IMR-90 (cell line): Measurements from ENCODE around the gene FN1. TPM values are rescaled to one million over a fixed set of nuclear protein-coding genes. Genes with fewer than 3 reads are reported as not detected.

ENCODE experiments used
- ATAC-seq: fragments of 200-7000 bp; cut with Tn5 transposase; 2 replicates; pipeline ENCODE4 v1.9.1; 2020; ENCODE audit warnings: low read depth, mild to moderate bottlenecking, moderate library complexity
- BruUV-seq: library from RNA; stranded (reverse); fragments of 400-500 nt; replicated peaks from 2 replicates; lab custom pipeline; 2021; lab: Mats Ljungman, UMichigan
- CTCF ChIA-PET: fragments of 300-600 bp; formaldehyde crosslinking; extraction: SDS; loops from one replicate; lab custom pipeline; 2021; ENCODE audit warnings: antibody characterized with exemption; lab: Yijun Ruan, JAX
- POLR2A ChIA-PET: fragments of 300-600 bp; sonication (Branson Sonifier 250); formaldehyde crosslinking; loops from one replicate; lab custom pipeline; 2022; ENCODE audit warnings: antibody characterized with exemption; ENCODE audit not compliant: unreplicated experiment; lab: Charles Lee
- DNase-seq: peaks from one replicate; pipeline ENCODE4 v3.0.0; 2013
- H2AFZ ChIP-seq: replicated peaks from 2 replicates; pipeline ENCODE3; 2013; ENCODE audit warnings: low read length, mild to moderate bottlenecking; ENCODE audit not compliant: poor library complexity
- H2AK5ac ChIP-seq: 2 replicates; pipeline ENCODE4 v1.6.1; 2013; ENCODE audit warnings: low read depth, low read length, inconsistent platforms
- H2AK9ac ChIP-seq: replicated peaks from 2 replicates; pipeline ENCODE3; 2013; ENCODE audit warnings: mild to moderate bottlenecking, low read depth, low read length, moderate library complexity; ENCODE audit not compliant: poor library complexity
- H2BK120ac ChIP-seq: 2 replicates; pipeline ENCODE4 v1.6.1; 2013; ENCODE audit warnings: low read depth, low read length, inconsistent platforms
- H2BK15ac ChIP-seq: 3 replicates; pipeline ENCODE4 v1.6.1; 2013; ENCODE audit warnings: low read depth, low read length, inconsistent platforms
- H2BK20ac ChIP-seq: 2 replicates; pipeline ENCODE4 v1.6.1; 2013; ENCODE audit warnings: low read depth, mild to moderate bottlenecking, inconsistent platforms, low read length, moderate library complexity
- H2BK5ac ChIP-seq: 2 replicates; pipeline ENCODE4 v1.6.1; 2013; ENCODE audit warnings: mild to moderate bottlenecking, low read depth, low read length, inconsistent platforms; ENCODE audit not compliant: poor library complexity, severe bottlenecking
- H3K14ac ChIP-seq: replicated peaks from 2 replicates; pipeline ENCODE4 v1.6.1; 2013; ENCODE audit warnings: low read depth, low read length, inconsistent platforms
- H3K18ac ChIP-seq: 2 replicates; pipeline ENCODE4 v1.6.1; 2013; ENCODE audit warnings: low read depth, low read length, control low read depth
- H3K23ac ChIP-seq: 2 replicates; pipeline ENCODE4 v1.6.1; 2013; ENCODE audit warnings: low read depth, low read length, inconsistent platforms
- H3K27ac ChIP-seq: 2 replicates; pipeline ENCODE4 v1.5.1; 2013; ENCODE audit warnings: mild to moderate bottlenecking, control low read depth, low read length; ENCODE audit not compliant: insufficient read depth
- H3K27me3 ChIP-seq: 2 replicates; pipeline ENCODE4 v1.6.1; 2013; ENCODE audit warnings: low read length; ENCODE audit not compliant: control insufficient read depth, insufficient read depth
- H3K36me3 ChIP-seq: 2 replicates; pipeline ENCODE4 v1.6.1; 2013; ENCODE audit warnings: low read length, mixed read lengths; ENCODE audit not compliant: control insufficient read depth, insufficient read depth
- H3K4ac ChIP-seq: 2 replicates; pipeline ENCODE4 v1.6.1; 2013; ENCODE audit warnings: low read depth, low read length, inconsistent platforms
- H3K4me1 ChIP-seq: 2 replicates; pipeline ENCODE4 v1.6.1; 2013; ENCODE audit warnings: low read length, mixed read lengths; ENCODE audit not compliant: control insufficient read depth, insufficient read depth
- H3K4me2 ChIP-seq: 2 replicates; pipeline ENCODE4 v1.6.1; 2013; ENCODE audit warnings: low read depth, mild to moderate bottlenecking, control low read depth, low read length, moderate library complexity
- H3K4me3 ChIP-seq: 2 replicates; pipeline ENCODE4 v1.5.1; 2013; ENCODE audit warnings: low read depth, mild to moderate bottlenecking, control low read depth, low read length, moderate library complexity; ENCODE audit not compliant: insufficient read depth
- H3K56ac ChIP-seq: 2 replicates; pipeline ENCODE4 v1.6.1; 2013; ENCODE audit warnings: low read length, inconsistent platforms; ENCODE audit not compliant: insufficient read depth; ENCODE audit errors: extremely low read depth
- H3K79me1 ChIP-seq, 2 experiments: 2 replicates each; pipeline ENCODE4 v1.6.1; 2013; ENCODE audit warnings: low read length in 2 of 2, inconsistent platforms in 1 of 2, low read depth in 1 of 2
- H3K9ac ChIP-seq: 2 replicates; pipeline ENCODE4 v1.6.1; 2013; ENCODE audit warnings: low read depth, low read length, control low read depth
- H3K9me1 ChIP-seq: 2 replicates; pipeline ENCODE4 v1.6.1; 2013; ENCODE audit warnings: low read length, inconsistent platforms; ENCODE audit not compliant: insufficient read depth
- H3K9me3 ChIP-seq: 2 replicates; pipeline ENCODE4 v1.6.1; 2013; ENCODE audit warnings: low read length; ENCODE audit not compliant: control insufficient read depth, insufficient read depth
- H4K20me1 ChIP-seq: 2 replicates; pipeline ENCODE4 v1.6.1; 2013; ENCODE audit warnings: low read length, inconsistent platforms; ENCODE audit not compliant: insufficient read depth
- H4K5ac ChIP-seq: 2 replicates; pipeline ENCODE4 v1.6.1; 2013; ENCODE audit warnings: mild to moderate bottlenecking, low read depth, low read length, control low read depth
- H4K8ac ChIP-seq, 2 experiments: 2 replicates each; pipeline ENCODE4 v1.6.1; 2013; ENCODE audit warnings: low read depth in 2 of 2, low read length in 2 of 2, control low read depth in 1 of 2, inconsistent platforms in 1 of 2
- H4K91ac ChIP-seq: 2 replicates; pipeline ENCODE4 v1.6.1; 2013; ENCODE audit warnings: low read depth, low read length, inconsistent platforms; ENCODE audit not compliant: insufficient read depth
- MAFK ChIP-seq: IDR thresholded peaks from 2 replicates; pipeline ENCODE4 v1.6.1; 2012; ENCODE audit warnings: low read depth, low read length, improper control_type of control experiment
- USF2 ChIP-seq: fragments of 150-350 bp; IDR thresholded peaks from 2 replicates; pipeline ENCODE4 v1.6.1; 2017; ENCODE audit warnings: mild to moderate bottlenecking, antibody characterized with exemption, low read length, low read depth
- WGBS, 2 experiments: methylation state at CpG; one replicate each; pipeline versions ENCODE4 v1.1.5 to v1.1.7; 2013; ENCODE audit warnings: missing lambda C conversion rate in 2 of 2; ENCODE audit not compliant: insufficient read length in 1 of 2; ENCODE audit errors: extremely low coverage in 2 of 2; 5-methylcytosine and 5-hydroxymethylcytosine counted together
- dilution Hi-C: fragments of 300-500 bp; cut with HindIII; formaldehyde crosslinking; loops from one replicate; pipeline ENCODE4 v1.14.3; 2018; ENCODE audit warnings: low sequenced_read_pairs; ENCODE audit not compliant: unreplicated experiment
- in situ Hi-C: fragments of 300-500 bp; cut with MboI; formaldehyde crosslinking; loops from 3 replicates; pipeline ENCODE4 v1.14.3; 2019; ENCODE audit warnings: low sequenced_read_pairs, inconsistent platforms, mixed read lengths
- intact Hi-C: fragments of 100-400 bp; cut with micrococcal nuclease; formaldehyde crosslinking; loops from 2 replicates; pipeline ENCODE4 v1.10.0; 2022
- polyA plus RNA-seq, 3 experiments: library from polyadenylated mRNA; depleted of rRNA; stranded (reverse); fragments of >200 nt; gene quantifications; 2 replicates each; pipeline ENCODE4 v1.2.3, GENCODE V29; 2012; ENCODE audit warnings: low replicate concordance in 1 of 3
- total RNA-seq: library from RNA; depleted of rRNA; stranded (reverse); fragments of >200 nt; gene quantifications from 2 replicates; pipeline ENCODE4 v1.2.3, GENCODE V29; 2012

Gene FN1
- total and polyA plus RNA-seq, 2 of the 4 experiments (the other 2 are of a cell fraction): 8,243 to 13,004 TPM

GRCh38 chr2:215436705-215437565 lies 1.1 kb upstream of the FN1 start:
- BruUV-seq: TSS peak; percentile 91
- peak overlapping the region; percentile 90 for H3K18ac ChIP-seq
- H3K14ac ChIP-seq: peak overlapping the region; percentile 89
- H4K91ac ChIP-seq: peak overlapping the region; percentile 92
- ATAC-seq: no peak; the same call in 1 of the 2 replicates
- peak overlapping the region; percentile 91 for H2AK5ac ChIP-seq
- peak overlapping the region; percentile 86 for H3K4ac ChIP-seq
- TF ChIP-seq USF2 (no peak), MAFK (no peak)
- no peaks in the 10 kb centered on the region for H3K27me3 ChIP-seq
- peak overlapping the region; percentile 93 for H3K27ac ChIP-seq
- peaks cover 10 to 27% of the 10 kb centered on the region in 2 experiments for H3K79me1 ChIP-seq
- DNase-seq: no peak
- H3K23ac ChIP-seq: peak overlapping the region; percentile 97
- H3K9me3 ChIP-seq: no peaks in the 10 kb centered on the region
- H3K56ac ChIP-seq: peak overlapping the region; percentile 99
- in situ Hi-C loops: loop anchor here (10.0 kb wide), 1 partner anchor 478 kb away; no protein-coding TSS in a partner anchor
- peak overlapping the region; percentile 97 for H2BK15ac ChIP-seq
- peak overlapping the region; percentile 61 for H4K5ac ChIP-seq
- peak overlapping the region; percentile 53 for H3K4me3 ChIP-seq
- H3K9me1 ChIP-seq: peaks cover 9% of the 10 kb centered on the region
- H2BK20ac ChIP-seq: peak overlapping the region; percentile 60
- H2AK9ac ChIP-seq: peak overlapping the region; percentile 88
- H3K9ac ChIP-seq: peak overlapping the region; percentile 97
- H2BK120ac ChIP-seq: peak overlapping the region; percentile 90
- peak overlapping the region; percentile 91 to 99 for H4K8ac ChIP-seq
- intact Hi-C loops: loop anchor here (1.0 to 5.0 kb wide), 10 partner anchors 23 to 483 kb away; no protein-coding TSS in a partner anchor
- H3K36me3 ChIP-seq: peaks cover 14% of the 10 kb centered on the region
- H3K4me1 ChIP-seq: peaks cover 4% of the 10 kb centered on the region
- ChIA-PET CTCF (interaction anchor here (1.0 kb wide), 1 partner anchor 46 kb away, joined by 3 read pairs; no protein-coding TSS in a partner anchor), POLR2A (interaction anchor here (0.6 kb wide), 1 partner anchor 221 kb away, joined by 6 read pairs; no protein-coding TSS in a partner anchor)
- dilution Hi-C loops: no loop called here
- H3K4me2 ChIP-seq: peak overlapping the region; percentile 92
- H2AFZ ChIP-seq: peak overlapping the region; percentile 73
- no CpG with 5 or more reads among the region's 22 CpGs for WGBS, 2 experiments
- H2BK5ac ChIP-seq: peak overlapping the region; percentile 86
- H4K20me1 ChIP-seq: peaks cover 5% of the 10 kb centered on the region
